Activated CD8-positive, alpha-beta T cell treated with anti-CD3 and anti-CD28 coated beads for 36 hours (primary cell): ENCODE results near the gene TC2N. TPM values are rescaled to one million over a fixed set of nuclear protein-coding genes. Genes with fewer than 3 reads are reported as not detected.

Source experiments
- ATAC-seq: fragments of 200-7000 bp; cut with Tn5 transposase; one replicate; pipeline ENCODE4 v1.10.0; 2021; ENCODE audit warnings: mild to moderate bottlenecking, moderate library complexity
- CTCF ChIA-PET: fragments of 350-600 bp; sonication (Branson Sonifier 250); formaldehyde crosslinking; loops from one replicate; lab custom pipeline; 2021; ENCODE audit warnings: antibody characterized with exemption; lab: Charles Lee
- POLR2A ChIA-PET: fragments of 350-600 bp; sonication (Branson Sonifier 250); formaldehyde crosslinking; loops from one replicate; lab custom pipeline; 2021; ENCODE audit warnings: antibody characterized with exemption; lab: Charles Lee
- DNase-seq: peaks from one replicate; pipeline ENCODE4 v3.0.0-alpha.2; 2020
- H3K27ac Mint-ChIP-seq: one replicate; pipeline ENCODE4 v1.8.0; 2021; ENCODE audit warnings: mild to moderate bottlenecking, mixed read lengths
- H3K27me3 Mint-ChIP-seq: one replicate; pipeline ENCODE4 v1.8.0; 2021; ENCODE audit warnings: mixed read lengths
- H3K36me3 Mint-ChIP-seq: one replicate; pipeline ENCODE4 v1.8.0; 2021; ENCODE audit warnings: low read depth, mixed read lengths
- H3K4me1 Mint-ChIP-seq: one replicate; pipeline ENCODE4 v1.8.0; 2021; ENCODE audit warnings: low read depth, mixed read lengths
- H3K4me3 Mint-ChIP-seq: one replicate; pipeline ENCODE4 v1.8.0; 2021; ENCODE audit warnings: mild to moderate bottlenecking, moderate library complexity, mixed read lengths
- H3K9me3 Mint-ChIP-seq: one replicate; pipeline ENCODE4 v1.8.0; 2021; ENCODE audit warnings: mixed read lengths
- CTCF ChIP-seq: fragments of 200-600 bp; IDR thresholded peaks from one replicate; pipeline ENCODE4 v1.8.0; 2022; ENCODE audit warnings: antibody characterized with exemption, mild to moderate bottlenecking
- intact Hi-C: fragments of 100-400 bp; cut with micrococcal nuclease; formaldehyde crosslinking; loops from one replicate; pipeline ENCODE4 v1.10.0; 2022
- total RNA-seq, 2 experiments: library from RNA; stranded (reverse); gene quantifications; one replicate each; pipeline ENCODE4 v1.2.3, GENCODE V29; 2021

The TC2N gene
- total RNA-seq, 2 experiments from 2014 or later, result 28.5 to 32.5 TPM

- Mint-ChIP-seq H3K36me3 (peaks cover 8% of the 10 kb centered on the region), H3K9me3 (no peaks in the 10 kb centered on the region), H3K4me3 (no peak overlapping the region), H3K27me3 (no peaks in the 10 kb centered on the region), H3K27ac (no peak overlapping the region), H3K4me1 (peaks cover 58% of the 10 kb centered on the region)
- ATAC-seq (no peak), DNase-seq (no peak)
- no peak for TF ChIP-seq CTCF
- intact Hi-C loops, result no loop called here
- ChIA-PET CTCF (no interaction called here), POLR2A (interaction anchor here (1.7 kb wide), 1 partner anchor 23 kb away, joined by 7 read pairs; the partner anchor contains the start of gene TC2N)
Measured at GRCh38 chr14:91844029-91844428, 23.3 kb downstream of the TC2N start.

GRCh38 chr14:91843437-91843836 lies 23.9 kb downstream of the TC2N start:
- ATAC-seq, result no peak
- H3K27me3 Mint-ChIP-seq, result no peaks in the 10 kb centered on the region
- DNase-seq, result no peak
- ChIA-PET POLR2A (no interaction called here), CTCF (no interaction called here)
- intact Hi-C loops, result no loop called here
- no peak overlapping the region for H3K4me3 Mint-ChIP-seq
- no peaks in the 10 kb centered on the region for H3K9me3 Mint-ChIP-seq
- peaks cover 58% of the 10 kb centered on the region for H3K4me1 Mint-ChIP-seq
- peaks cover 9% of the 10 kb centered on the region for H3K36me3 Mint-ChIP-seq
- H3K27ac Mint-ChIP-seq, result no peak overlapping the region
- TF ChIP-seq CTCF, result no peak

- intact Hi-C loops, result no loop called here
- no peak overlapping the region for H3K4me3 Mint-ChIP-seq
- peaks cover 7% of the 10 kb centered on the region for H3K36me3 Mint-ChIP-seq
- TF ChIP-seq CTCF, result no peak
- H3K9me3 Mint-ChIP-seq, result no peaks in the 10 kb centered on the region
- no peak for DNase-seq
- H3K27me3 Mint-ChIP-seq, result no peaks in the 10 kb centered on the region
- peaks cover 65% of the 10 kb centered on the region for H3K4me1 Mint-ChIP-seq
- CTCF ChIA-PET, result interaction anchor here (0.9 to 1.1 kb wide), 2 partner anchors 10 to 59 kb away, joined by 3 to 4 read pairs; no protein-coding TSS in a partner anchor
- ATAC-seq, result no peak
- H3K27ac Mint-ChIP-seq, result peak overlapping the region; percentile 13
- POLR2A ChIA-PET, result no interaction called here
Measured at GRCh38 chr14:91841065-91841464, 26.3 kb downstream of the TC2N start.

- ChIA-PET CTCF (interaction anchor here (1.0 to 1.9 kb wide), 2 partner anchors 15 to 190 kb away, joined by 3 to 9 read pairs; no protein-coding TSS in a partner anchor), POLR2A (interaction anchor here (0.5 to 2.5 kb wide), 2 partner anchors 23 to 227 kb away, joined by 3 to 5 read pairs; no protein-coding TSS in a partner anchor)
- no peak overlapping the region for H3K27ac Mint-ChIP-seq
- H3K27me3 Mint-ChIP-seq, result no peaks in the 10 kb centered on the region
- ATAC-seq, result no peak
- peaks cover 6% of the 10 kb centered on the region for H3K36me3 Mint-ChIP-seq
- no peaks in the 10 kb centered on the region for H3K9me3 Mint-ChIP-seq
- peak; percentile 17 for DNase-seq
- no peak overlapping the region for H3K4me3 Mint-ChIP-seq
- no peak for TF ChIP-seq CTCF
- peaks cover 69% of the 10 kb centered on the region for H3K4me1 Mint-ChIP-seq
- intact Hi-C loops, result loop anchor here (5.0 kb wide), 1 partner anchor 33 kb away; no protein-coding TSS in a partner anchor
Measured at GRCh38 chr14:91839749-91840148, 27.6 kb downstream of the TC2N start.

- H3K4me1 Mint-ChIP-seq, result peaks cover 72% of the 10 kb centered on the region
- no peak for TF ChIP-seq CTCF
- H3K36me3 Mint-ChIP-seq, result peaks cover 8% of the 10 kb centered on the region
- no peak for DNase-seq
- H3K9me3 Mint-ChIP-seq, result no peaks in the 10 kb centered on the region
- intact Hi-C loops, result loop anchor here (5.0 kb wide), 1 partner anchor 35 kb away; no protein-coding TSS in a partner anchor
- no peaks in the 10 kb centered on the region for H3K27me3 Mint-ChIP-seq
- CTCF ChIA-PET, result no interaction called here
- peak overlapping the region; percentile 91 for H3K27ac Mint-ChIP-seq
- ATAC-seq, result no peak
- H3K4me3 Mint-ChIP-seq, result peak overlapping the region; percentile 89
- POLR2A ChIA-PET, result interaction anchor here (3.1 kb wide), 1 partner anchor 9 kb away, joined by 8 read pairs; no protein-coding TSS in a partner anchor
Measured at GRCh38 chr14:91837076-91837475, 30.3 kb downstream of the TC2N start.
